Measurements from ENCODE around the gene EPC1. TPM values are rescaled to one million over a fixed set of nuclear protein-coding genes. Genes with fewer than 3 reads are reported as not detected.
"Not testable (repeated sequence)": the region's sequence is repeated elsewhere in the genome, so short reads cannot be mapped to it uniquely, and the experiment has no call there.

Gene EPC1
- total and polyA plus RNA-seq, 2 donors, result 29.3 to 116 TPM

DNA sequence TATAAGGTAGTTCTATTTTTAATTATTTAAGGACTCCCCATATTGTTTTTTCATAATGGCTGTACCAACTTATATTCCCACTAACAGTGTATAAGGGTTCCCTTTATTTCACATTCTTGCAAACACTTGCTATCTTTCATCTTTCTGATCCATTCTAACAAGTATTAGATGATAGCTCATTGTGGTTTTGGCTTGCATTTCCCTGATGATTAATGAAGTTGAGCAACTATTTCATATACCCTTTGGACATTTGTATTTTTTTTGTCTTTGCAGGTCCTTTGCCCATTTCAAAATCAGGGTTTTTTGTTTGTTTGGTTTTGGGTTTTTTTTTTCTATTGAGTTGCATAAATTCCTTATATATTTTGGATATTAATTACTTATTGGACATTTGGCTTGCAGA lies 107.2 kb downstream of the EPC1 start:
- Histone ChIP-seq H3K4me1 (ENCODE audit: insufficient read depth) (no peaks in the 10 kb centered on the region), H3K27ac (ENCODE audit: low read depth) (no peak overlapping the region), H3K4me3 (ENCODE audit: low read depth, low read length) (no peak overlapping the region), H3K36me3 (ENCODE audit: insufficient read depth) (no peaks in the 10 kb centered on the region)
- DNase-seq (ENCODE audit: extremely low spot score), result no peak

DNA sequence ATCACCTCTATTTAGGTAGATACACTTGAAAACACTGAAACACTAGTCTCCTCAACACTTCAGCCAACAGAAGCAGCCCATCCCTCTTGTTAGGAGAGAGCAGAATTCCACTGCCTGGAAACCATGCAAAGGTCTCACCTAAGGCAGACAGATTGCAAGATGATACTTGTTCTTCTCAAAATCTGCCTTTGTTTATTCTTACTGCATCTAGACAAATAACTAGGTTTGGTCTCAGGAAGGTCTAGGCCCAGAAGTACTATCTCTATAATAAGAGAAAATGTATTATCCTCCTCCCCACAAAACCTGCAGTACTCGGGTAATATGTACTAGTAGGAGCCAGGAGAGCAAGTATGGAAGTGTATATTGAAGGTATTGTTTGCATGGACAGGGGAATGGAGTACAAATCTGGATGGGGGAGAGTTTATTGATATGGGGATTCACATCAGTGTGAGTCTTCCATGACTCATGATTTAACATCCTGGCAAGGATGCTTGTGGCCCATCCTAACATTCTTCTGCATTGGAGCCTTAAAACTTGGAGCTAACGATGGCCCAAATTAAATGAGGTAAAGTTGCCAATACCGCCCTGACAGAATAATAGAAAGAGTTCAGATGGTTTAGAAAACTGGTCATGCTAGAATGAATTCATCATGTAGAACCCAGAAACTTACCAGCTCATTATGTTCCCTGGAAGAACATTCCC lies 109.2 kb downstream of the EPC1 start:
- H3K4me3 ChIP-seq (ENCODE audit: low read depth, low read length), result no peak overlapping the region
- H3K27ac ChIP-seq (ENCODE audit: low read depth), result no peak overlapping the region
- H3K4me1 ChIP-seq (ENCODE audit: insufficient read depth), result no peaks in the 10 kb centered on the region
- no peak for DNase-seq (ENCODE audit: extremely low spot score)
- H3K36me3 ChIP-seq (ENCODE audit: insufficient read depth), result no peaks in the 10 kb centered on the region
- WGBS, result 90% methylated on average over 3 of the region's 3 CpGs

DNA sequence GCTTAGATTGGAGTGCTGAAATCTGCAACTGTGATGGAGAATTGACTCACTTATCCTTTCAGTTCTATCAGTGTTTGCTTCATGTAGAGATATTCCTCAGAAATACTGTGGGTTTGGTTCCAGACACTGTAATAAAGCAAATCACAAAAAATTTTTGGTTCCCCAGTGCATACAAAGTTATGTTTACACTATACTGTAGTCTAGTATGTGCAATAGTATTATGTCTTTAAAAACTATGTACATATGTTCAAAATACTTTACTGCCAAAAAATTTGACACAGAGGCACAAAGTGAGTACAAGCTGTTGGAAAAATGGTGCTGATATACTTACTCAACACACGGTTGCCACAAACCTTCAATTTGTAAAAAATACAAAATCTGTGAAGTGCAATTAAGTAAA lies 112.5 kb downstream of the EPC1 start:
- Histone ChIP-seq H3K36me3 (ENCODE audit: insufficient read depth) (no peaks in the 10 kb centered on the region), H3K4me1 (ENCODE audit: insufficient read depth) (no peaks in the 10 kb centered on the region), H3K27ac (ENCODE audit: low read depth) (no peak overlapping the region), H3K4me3 (ENCODE audit: low read depth, low read length) (no peak overlapping the region)
- WGBS, result 66% methylated on average over 1 of the region's 1 CpG
- DNase-seq (ENCODE audit: extremely low spot score), result no peak

DNA sequence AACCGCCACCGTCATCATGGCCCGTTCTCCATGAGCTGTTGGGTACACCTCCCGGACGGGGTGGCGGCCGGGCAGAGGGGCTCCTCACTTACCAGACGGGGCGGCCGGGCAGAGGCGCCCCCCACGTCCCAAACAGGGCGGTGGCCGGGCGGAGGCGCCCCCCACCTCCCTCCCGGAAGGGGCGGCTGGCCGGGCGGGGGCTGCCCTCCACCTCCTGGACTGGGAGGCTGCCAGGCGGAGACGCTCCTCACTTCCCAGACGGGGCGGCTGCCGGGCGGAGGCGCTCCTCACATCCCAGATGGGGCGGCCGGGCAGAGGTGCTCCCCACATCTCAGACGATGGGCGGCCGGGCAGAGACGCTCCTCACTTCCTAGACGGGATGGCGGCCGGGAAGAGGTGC lies 113.6 kb downstream of the EPC1 start:
- H3K4me3 ChIP-seq (ENCODE audit: low read depth, low read length); DNase-seq (ENCODE audit: extremely low spot score); H3K27ac ChIP-seq (ENCODE audit: low read depth); H3K4me1 ChIP-seq (ENCODE audit: insufficient read depth); H3K36me3 ChIP-seq (ENCODE audit: insufficient read depth): not testable (repeated sequence)
- 97% methylated on average over 33 of the region's 36 CpGs for WGBS

DNA sequence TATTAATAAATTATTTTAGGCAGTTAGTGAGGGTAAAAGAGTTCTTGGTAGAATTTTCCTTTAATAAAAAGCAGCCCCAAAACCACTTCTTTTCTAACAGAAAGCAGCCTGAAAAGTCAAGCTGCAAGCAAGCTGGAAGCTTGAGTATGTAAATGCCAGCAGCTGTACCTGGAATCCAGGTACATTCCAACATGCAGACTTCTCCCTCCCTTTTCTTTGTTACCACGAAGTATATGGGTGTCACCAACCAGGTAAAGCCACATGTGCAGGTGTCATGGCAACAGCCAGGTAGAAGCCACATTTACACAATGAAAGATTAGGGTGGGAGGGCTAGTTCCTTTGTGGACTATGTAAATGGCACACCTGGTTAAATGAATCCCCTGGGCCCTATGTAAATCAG lies 114.6 kb downstream of the EPC1 start:
- 34% methylated on average over 1 of the region's 1 CpG for WGBS

DNA sequence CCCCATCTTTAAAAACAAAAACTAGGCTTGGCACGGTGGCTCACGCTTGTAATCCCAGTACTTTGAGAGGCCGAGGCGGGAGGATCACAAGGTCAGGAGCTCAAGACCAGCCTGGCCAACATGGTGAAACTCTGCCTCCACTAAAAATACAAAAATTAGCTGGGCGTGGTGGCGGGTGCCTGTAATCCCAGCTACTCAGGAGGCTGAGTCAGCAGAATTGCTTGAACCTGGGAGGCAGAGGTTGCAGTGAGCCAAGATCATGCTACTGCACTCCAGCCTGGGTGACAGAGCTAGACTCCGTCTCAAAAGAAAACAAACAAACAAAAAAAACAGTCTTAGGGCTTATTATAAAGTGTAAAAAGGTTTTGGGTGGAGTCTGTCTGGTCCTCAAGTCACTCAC lies 117.2 kb downstream of the EPC1 start:
- H3K36me3 ChIP-seq (ENCODE audit: insufficient read depth); H3K27ac ChIP-seq (ENCODE audit: low read depth); H3K4me3 ChIP-seq (ENCODE audit: low read depth, low read length); DNase-seq (ENCODE audit: extremely low spot score); H3K4me1 ChIP-seq (ENCODE audit: insufficient read depth): not testable (repeated sequence)
- 96% methylated on average over 7 of the region's 7 CpGs for WGBS

More for the DNA sequence above, 114.6 kb downstream of the EPC1 start:
- Histone ChIP-seq H3K4me1 (ENCODE audit: insufficient read depth) (no peaks in the 10 kb centered on the region), H3K36me3 (ENCODE audit: insufficient read depth) (no peaks in the 10 kb centered on the region), H3K27ac (ENCODE audit: low read depth) (no peak overlapping the region), H3K4me3 (ENCODE audit: low read depth, low read length) (no peak overlapping the region)
- DNase-seq (ENCODE audit: extremely low spot score), result no peak

DNA sequence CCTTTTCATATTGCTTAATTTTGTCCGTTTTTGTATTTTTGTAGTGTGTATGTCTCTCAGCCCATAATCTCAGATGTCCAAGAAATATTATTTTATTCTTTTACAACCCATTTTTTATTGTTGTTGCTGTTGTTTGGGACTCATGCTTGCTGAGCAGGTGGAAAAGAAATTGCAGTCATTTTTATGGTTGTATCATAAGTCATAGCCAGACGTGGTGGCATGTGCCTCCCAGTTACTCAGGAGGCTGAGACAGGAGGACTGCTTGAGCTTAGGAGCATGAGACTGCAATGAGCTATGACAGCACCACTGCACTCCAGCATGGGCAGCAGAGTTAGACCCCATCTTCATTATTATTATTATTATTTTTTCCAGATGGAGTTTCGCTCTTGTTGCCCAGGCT lies 117.8 kb downstream of the EPC1 start:
- Histone ChIP-seq H3K4me3 (ENCODE audit: low read depth, low read length) (no peak overlapping the region), H3K4me1 (ENCODE audit: insufficient read depth) (no peaks in the 10 kb centered on the region), H3K27ac (ENCODE audit: low read depth) (no peak overlapping the region), H3K36me3 (ENCODE audit: insufficient read depth) (no peaks in the 10 kb centered on the region)
- WGBS, result 71% methylated on average over 3 of the region's 3 CpGs
- no peak for DNase-seq (ENCODE audit: extremely low spot score)

DNA sequence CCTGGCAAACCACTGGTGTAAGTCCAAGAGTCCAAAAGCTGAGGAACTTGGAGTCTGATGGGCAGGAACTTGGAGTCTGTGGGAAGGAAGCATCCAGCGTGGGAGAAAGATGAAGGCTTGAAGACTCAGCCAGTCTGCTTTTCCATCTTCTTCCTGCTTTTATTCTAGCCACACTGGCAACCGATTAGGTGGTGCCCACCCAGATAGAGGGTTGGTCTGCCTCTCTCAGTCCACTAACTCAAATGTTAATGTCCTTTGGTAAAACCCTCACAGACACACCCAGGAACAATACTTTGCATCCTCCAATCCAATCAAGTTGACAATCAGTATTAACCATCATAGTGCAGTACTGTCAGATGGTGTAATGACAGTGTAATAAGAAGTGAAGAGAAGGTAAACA lies 119.2 kb downstream of the EPC1 start:
- no peak overlapping the region for H3K27ac ChIP-seq (ENCODE audit: low read depth)
- H3K4me1 ChIP-seq (ENCODE audit: insufficient read depth), result no peaks in the 10 kb centered on the region
- WGBS, result 68% methylated on average over 2 of the region's 2 CpGs
- no peaks in the 10 kb centered on the region for H3K36me3 ChIP-seq (ENCODE audit: insufficient read depth)
- no peak overlapping the region for H3K4me3 ChIP-seq (ENCODE audit: low read depth, low read length)
- DNase-seq (ENCODE audit: extremely low spot score), result no peak

DNA sequence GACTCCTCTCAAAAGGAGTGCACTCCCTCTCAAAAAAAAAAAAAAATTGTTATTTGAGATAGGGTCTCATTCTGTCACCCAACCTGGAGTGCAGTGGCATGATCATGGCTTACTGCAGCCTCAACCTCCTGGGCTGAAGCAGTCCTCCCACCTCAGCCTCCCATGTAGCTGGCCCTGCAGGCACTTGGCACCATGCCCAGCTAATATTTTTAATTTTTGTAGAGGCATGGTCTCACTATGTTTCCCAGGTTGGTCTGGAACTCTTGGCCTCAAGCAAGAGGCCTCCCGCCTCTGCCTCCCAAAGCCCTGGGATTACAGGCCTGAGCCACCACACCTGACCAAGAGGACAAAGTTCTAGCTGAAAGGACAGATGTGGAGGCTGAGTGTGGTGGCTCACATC lies 120.3 kb downstream of the EPC1 start:
- no peaks in the 10 kb centered on the region for H3K36me3 ChIP-seq (ENCODE audit: insufficient read depth)
- H3K4me1 ChIP-seq (ENCODE audit: insufficient read depth), result no peaks in the 10 kb centered on the region
- DNase-seq (ENCODE audit: extremely low spot score), result no peak
- WGBS, result 100% methylated on average over 1 of the region's 1 CpG
- H3K4me3 ChIP-seq (ENCODE audit: low read depth, low read length), result no peak overlapping the region
- H3K27ac ChIP-seq (ENCODE audit: low read depth), result no peak overlapping the region

DNA sequence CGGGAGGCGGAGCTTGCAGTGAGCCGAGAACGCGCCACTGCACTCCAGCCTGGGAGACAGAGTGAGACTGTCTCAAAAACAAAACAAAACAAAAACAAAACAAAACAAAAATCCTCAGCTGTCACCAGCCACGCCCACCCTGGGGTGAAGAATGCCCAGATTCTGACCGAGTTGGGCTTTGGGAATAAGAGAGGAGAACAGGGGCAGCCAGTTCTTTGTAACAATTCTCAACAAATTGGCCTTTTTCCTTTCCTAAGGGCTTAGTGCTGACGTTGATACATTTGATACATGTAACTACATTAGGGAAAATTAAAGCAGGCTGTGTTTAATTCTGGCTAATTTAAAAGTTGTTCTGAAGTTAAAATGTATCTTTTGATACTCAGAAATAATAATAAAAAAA lies 121.0 kb downstream of the EPC1 start:
- no peak overlapping the region for H3K4me3 ChIP-seq (ENCODE audit: low read depth, low read length)
- H3K4me1 ChIP-seq (ENCODE audit: insufficient read depth), result no peaks in the 10 kb centered on the region
- H3K27ac ChIP-seq (ENCODE audit: low read depth), result no peak overlapping the region
- no peaks in the 10 kb centered on the region for H3K36me3 ChIP-seq (ENCODE audit: insufficient read depth)
- DNase-seq (ENCODE audit: extremely low spot score), result no peak
- 83% methylated on average over 8 of the region's 8 CpGs for WGBS

DNA sequence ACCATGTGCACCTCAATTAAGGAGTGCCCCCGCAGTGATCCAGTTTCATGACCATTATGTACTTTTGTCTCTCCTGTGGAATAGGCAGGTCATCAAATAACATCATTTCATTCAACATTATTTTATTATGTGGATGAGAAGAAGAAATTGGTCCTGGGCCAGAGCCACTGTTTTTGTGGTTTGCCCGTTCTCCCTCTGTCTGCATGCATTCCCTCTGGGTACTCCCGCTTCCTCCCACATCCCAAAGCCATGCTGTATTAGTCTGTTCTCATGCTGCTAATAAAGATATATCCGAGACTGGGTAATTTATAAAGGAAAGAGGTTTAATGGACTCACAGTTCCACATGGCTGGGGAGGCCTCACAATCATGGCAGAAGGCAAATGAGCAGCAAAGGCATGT lies 124.6 kb downstream of the EPC1 start:
- 83% methylated on average over 4 of the region's 4 CpGs for WGBS
- not testable (repeated sequence) for H3K27ac ChIP-seq (ENCODE audit: low read depth); H3K36me3 ChIP-seq (ENCODE audit: insufficient read depth); DNase-seq (ENCODE audit: extremely low spot score); H3K4me3 ChIP-seq (ENCODE audit: low read depth, low read length); H3K4me1 ChIP-seq (ENCODE audit: insufficient read depth)

DNA sequence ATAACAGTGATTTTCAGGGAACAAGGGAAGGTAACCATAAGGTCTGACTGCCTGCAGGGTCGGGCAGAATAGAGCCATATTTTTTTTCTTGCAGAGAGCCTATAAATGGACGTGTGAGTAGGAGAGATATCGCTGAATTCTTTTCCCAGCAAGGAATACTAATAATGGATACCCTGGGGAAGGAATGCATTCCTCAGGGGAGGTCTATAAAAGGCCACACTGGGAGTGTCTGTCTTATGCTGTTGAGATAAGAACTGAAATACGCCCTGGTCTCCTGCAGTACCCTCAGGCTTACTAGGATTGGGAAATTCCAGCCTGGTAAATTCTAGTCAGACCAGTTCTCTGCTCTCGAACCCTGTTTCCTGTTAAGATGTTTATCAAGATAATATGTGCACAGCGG lies 127.8 kb downstream of the EPC1 start:
- H3K27ac ChIP-seq (ENCODE audit: low read depth); H3K36me3 ChIP-seq (ENCODE audit: insufficient read depth); H3K4me3 ChIP-seq (ENCODE audit: low read depth, low read length); H3K4me1 ChIP-seq (ENCODE audit: insufficient read depth); DNase-seq (ENCODE audit: extremely low spot score): not testable (repeated sequence)
- 74% methylated on average over 6 of the region's 6 CpGs for WGBS

DNA sequence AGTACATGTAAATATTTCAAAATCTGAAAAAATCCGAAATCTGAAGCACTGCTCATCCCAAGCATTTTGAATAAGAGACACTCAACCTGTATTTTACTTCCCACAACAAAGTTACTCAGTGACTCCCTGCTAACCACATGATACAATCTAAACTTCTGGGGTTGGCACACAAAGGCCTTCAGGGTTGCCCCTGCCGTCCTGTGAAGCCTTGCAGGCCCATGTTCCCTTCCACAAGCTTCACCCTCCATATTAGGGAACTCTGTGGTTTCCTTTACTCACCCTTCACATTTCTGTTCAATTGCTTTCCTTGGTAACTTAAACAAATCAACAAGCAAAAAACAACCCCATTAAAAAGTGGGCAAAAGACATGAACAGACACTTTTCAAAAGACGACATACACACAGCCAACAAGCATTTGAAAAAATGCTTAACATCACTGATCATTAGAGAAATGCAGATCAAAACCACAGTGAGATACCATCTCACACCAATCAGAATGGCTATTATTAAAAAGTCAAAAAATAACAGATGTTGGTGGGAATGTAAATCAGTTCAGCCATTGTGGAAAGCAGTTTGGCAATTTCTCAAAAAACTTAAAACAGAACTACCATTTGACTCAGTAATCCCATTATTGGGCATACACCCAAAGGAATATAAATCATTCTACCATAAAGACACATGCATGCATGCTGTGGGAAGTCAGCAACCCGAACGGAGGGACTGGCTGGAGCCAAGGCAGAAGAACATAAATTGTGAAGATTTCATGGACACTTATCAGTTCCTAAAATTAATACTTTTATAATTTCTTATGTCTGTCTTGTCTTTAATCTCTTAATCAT lies 128.5 kb downstream of the EPC1 start:
- H3K27ac ChIP-seq (ENCODE audit: low read depth); DNase-seq (ENCODE audit: extremely low spot score); H3K36me3 ChIP-seq (ENCODE audit: insufficient read depth); H3K4me1 ChIP-seq (ENCODE audit: insufficient read depth); H3K4me3 ChIP-seq (ENCODE audit: low read depth, low read length): not testable (repeated sequence)
- WGBS, result 62% methylated on average over 5 of the region's 5 CpGs

Data from urinary bladder (tissue), 4 donors.